Lung (tissue), 12 donors: Measurements from ENCODE around the gene CAMK1D. TPM values are rescaled to one million over a fixed set of nuclear protein-coding genes. Genes with fewer than 3 reads are reported as not detected.

ENCODE experiments used
- ATAC-seq: fragments of 200-7000 bp; cut with Tn5 transposase; one replicate; pipeline ENCODE4 v1.9.1; 2020; ENCODE audit warnings: moderate number of reproducible peaks; ENCODE audit not compliant: insufficient read depth, low FRiP score
- DNase-seq, 3 donors: peaks; one replicate each; pipeline ENCODE4 v3.0.0-alpha.2; 2013 to 2017
- H3K27ac ChIP-seq, 2 donors: one replicate each; pipeline ENCODE4 v1.5.1; 2013; ENCODE audit warnings: mild to moderate bottlenecking in 2 of 2, moderate library complexity in 2 of 2, control low read depth in 1 of 2, inconsistent platforms in 1 of 2, low read depth in 1 of 2, low read length in 1 of 2
- H3K27me3 ChIP-seq, 3 donors: one replicate each; pipeline ENCODE4 v1.5.1; 2013; ENCODE audit warnings: low read length in 2 of 3; ENCODE audit not compliant: control insufficient read depth in 3 of 3, insufficient read depth in 3 of 3
- H3K36me3 ChIP-seq, 4 donors: one replicate each; pipeline ENCODE4 v1.5.1; 2013; ENCODE audit warnings: low read length in 4 of 4, mild to moderate bottlenecking in 1 of 4, moderate library complexity in 1 of 4; ENCODE audit not compliant: control insufficient read depth in 4 of 4, insufficient read depth in 4 of 4
- H3K4me1 ChIP-seq, 5 donors: one replicate each; pipeline ENCODE4 v1.5.1; 2013; ENCODE audit warnings: low read length in 5 of 5, mild to moderate bottlenecking in 2 of 5, moderate library complexity in 1 of 5; ENCODE audit not compliant: control insufficient read depth in 5 of 5, insufficient read depth in 5 of 5
- H3K4me3 ChIP-seq: one replicate; pipeline ENCODE4 v1.5.1; 2013; ENCODE audit warnings: mild to moderate bottlenecking, control low read depth, moderate library complexity
- H3K9ac ChIP-seq, 2 donors: one replicate each; pipeline ENCODE4 v1.5.1; 2013; ENCODE audit warnings: low read length in 2 of 2, control low read depth in 1 of 2; ENCODE audit not compliant: insufficient read depth in 1 of 2
- H3K9me3 ChIP-seq, 4 donors: one replicate each; pipeline ENCODE4 v1.5.1; 2013; ENCODE audit warnings: low read length in 3 of 4, mild to moderate bottlenecking in 1 of 4, moderate library complexity in 1 of 4; ENCODE audit not compliant: control insufficient read depth in 4 of 4, insufficient read depth in 3 of 4
- WGBS, 2 donors: extraction: QIAGEN DNeasy Blood & Tissue Kit; methylation state at CpG; one replicate each; pipeline ENCODE4 v1.1.7; 2013; 5-methylcytosine and 5-hydroxymethylcytosine counted together
- polyA plus RNA-seq, 2 donors: library from polyadenylated mRNA; stranded (reverse); fragments of 200-250 nt; gene quantifications; one replicate each; pipeline ENCODE4 v1.2.1, GENCODE V29; 2013
- total RNA-seq, 2 donors: library from RNA; depleted of rRNA in 1 of 2; stranded (reverse); fragments of >200 nt in 1 of 2; gene quantifications; one replicate each; pipeline ENCODE4 v1.2.1, GENCODE V29; 2014 to 2021
- TF ChIP-seq, protein P1 (sequence below): IDR thresholded peaks from 2 replicates; pipeline ENCODE4 v1.5.1; 2012; ENCODE audit warnings: mild to moderate bottlenecking; ENCODE audit errors: control extremely low read depth, extremely low read depth
- donor health status: control.
- donor health status: control.
- donor health status: Bipolar disorder and iron deficiency.
- donor health status: healthy.
- donor health status: DM: yes; HTN: yes; CAD: no.

Gene CAMK1D
- total and polyA plus RNA-seq, 4 donors, result 3.2 to 37.4 (median 7.0) TPM

- WGBS, 2 donors, result 66 to 82% methylated on average over 6 of the region's 6 CpGs
- ATAC-seq (no peak), DNase-seq (no peak)
- peaks cover 0 to 6% (median 0%) of the 10 kb centered on the region in 4 donors for H3K9me3 ChIP-seq
- H3K27me3 ChIP-seq, result peaks cover 0 to 52% (median 2%) of the 10 kb centered on the region in 3 donors
- H3K27ac ChIP-seq, result no peak overlapping the region
- no peaks in the 10 kb centered on the region for H3K36me3 ChIP-seq
- H3K4me1 ChIP-seq, result peaks cover 4 to 10% (median 8%) of the 10 kb centered on the region in 5 donors
- H3K9ac ChIP-seq, result no peak overlapping the region
- H3K4me3 ChIP-seq, result no peak overlapping the region
- TF ChIP-seq, protein P1, sequence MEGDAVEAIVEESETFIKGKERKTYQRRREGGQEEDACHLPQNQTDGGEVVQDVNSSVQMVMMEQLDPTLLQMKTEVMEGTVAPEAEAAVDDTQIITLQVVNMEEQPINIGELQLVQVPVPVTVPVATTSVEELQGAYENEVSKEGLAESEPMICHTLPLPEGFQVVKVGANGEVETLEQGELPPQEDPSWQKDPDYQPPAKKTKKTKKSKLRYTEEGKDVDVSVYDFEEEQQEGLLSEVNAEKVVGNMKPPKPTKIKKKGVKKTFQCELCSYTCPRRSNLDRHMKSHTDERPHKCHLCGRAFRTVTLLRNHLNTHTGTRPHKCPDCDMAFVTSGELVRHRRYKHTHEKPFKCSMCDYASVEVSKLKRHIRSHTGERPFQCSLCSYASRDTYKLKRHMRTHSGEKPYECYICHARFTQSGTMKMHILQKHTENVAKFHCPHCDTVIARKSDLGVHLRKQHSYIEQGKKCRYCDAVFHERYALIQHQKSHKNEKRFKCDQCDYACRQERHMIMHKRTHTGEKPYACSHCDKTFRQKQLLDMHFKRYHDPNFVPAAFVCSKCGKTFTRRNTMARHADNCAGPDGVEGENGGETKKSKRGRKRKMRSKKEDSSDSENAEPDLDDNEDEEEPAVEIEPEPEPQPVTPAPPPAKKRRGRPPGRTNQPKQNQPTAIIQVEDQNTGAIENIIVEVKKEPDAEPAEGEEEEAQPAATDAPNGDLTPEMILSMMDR, result no peak
Measured at GRCh38 chr10:12703813-12704212, 354.5 kb downstream of the CAMK1D start.

GRCh38 chr10:12704488-12704887 lies 355.1 kb downstream of the CAMK1D start:
- Histone ChIP-seq H3K4me1 (peaks cover 4 to 10% (median 8%) of the 10 kb centered on the region in 5 donors), H3K27me3 (peaks cover 0 to 52% (median 2%) of the 10 kb centered on the region in 3 donors), H3K4me3 (no peak overlapping the region), H3K9me3 (peaks cover 0 to 6% (median 0%) of the 10 kb centered on the region in 4 donors), H3K36me3 (no peaks in the 10 kb centered on the region), H3K9ac (no peak overlapping the region), H3K27ac (no peak overlapping the region)
- TF ChIP-seq, protein P1, result no peak
- no peak for ATAC-seq
- 80 to 87% methylated on average over 3 of the region's 3 CpGs for WGBS, 2 donors
- DNase-seq, result no peak

DNA sequence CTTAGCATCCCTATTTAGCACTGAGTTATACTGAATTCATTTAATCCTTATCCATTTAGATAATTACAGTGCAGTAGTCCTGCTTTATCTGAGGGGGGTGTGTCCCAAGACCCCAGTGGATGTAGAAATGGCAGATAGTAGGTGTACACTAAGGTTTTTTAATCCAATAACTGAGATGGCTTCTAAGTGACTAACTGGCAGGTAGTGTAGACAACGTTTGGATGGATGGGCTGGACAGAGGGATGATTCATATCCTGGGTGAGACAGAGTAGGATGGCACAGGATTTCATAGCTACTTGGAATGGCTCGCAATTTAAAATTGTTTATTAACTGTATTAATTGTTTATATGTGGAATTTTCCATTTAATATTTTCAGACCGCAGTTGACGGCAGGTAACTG lies 356.6 kb downstream of the CAMK1D start:
- no peak overlapping the region for H3K27ac ChIP-seq
- ATAC-seq, result no peak
- no peak for DNase-seq
- no peak overlapping the region for H3K4me3 ChIP-seq
- no peaks in the 10 kb centered on the region for H3K36me3 ChIP-seq
- no peak overlapping the region for H3K9ac ChIP-seq
- peaks cover 0 to 6% (median 0%) of the 10 kb centered on the region in 4 donors for H3K9me3 ChIP-seq
- peaks cover 4 to 10% (median 8%) of the 10 kb centered on the region in 5 donors for H3K4me1 ChIP-seq
- H3K27me3 ChIP-seq, result peaks cover 0 to 53% (median 2%) of the 10 kb centered on the region in 3 donors
- TF ChIP-seq, protein P1, result no peak
- 87 to 89% methylated on average over 4 of the region's 4 CpGs for WGBS, 2 donors
